Kidney (tissue), 14 donors: ENCODE measurements around the gene SLC28A1. TPM values are rescaled to one million over a fixed set of nuclear protein-coding genes. Genes with fewer than 3 reads are reported as not detected.

ENCODE experiments used
- DNase-seq, 5 donors: peaks; one replicate each; pipeline ENCODE4 v3.0.0-alpha.2; 2013 to 2020
- FAIRE-seq: peaks from 2 replicates; lab custom pipeline; 2012; peaks lifted over from hg19 to GRCh38; lab: Jason Lieb, UNC
- H3K27ac ChIP-seq, 2 donors: one replicate each; pipeline ENCODE4 v1.7.0; 2013; ENCODE audit warnings: low read depth in 2 of 2, low read length in 2 of 2, inconsistent platforms in 1 of 2
- H3K27me3 ChIP-seq: one replicate; pipeline ENCODE4 v1.7.1; 2013; ENCODE audit warnings: low read length, inconsistent platforms; ENCODE audit not compliant: control insufficient read depth, insufficient read depth
- H3K36me3 ChIP-seq, 3 donors: one replicate each; pipeline versions ENCODE4 v1.7.0 to v1.7.1; 2013; ENCODE audit warnings: low read length in 3 of 3, control low read depth in 1 of 3, inconsistent platforms in 1 of 3; ENCODE audit not compliant: insufficient read depth in 3 of 3, control insufficient read depth in 2 of 3
- H3K4me1 ChIP-seq, 3 donors: one replicate each; pipeline versions ENCODE4 v1.7.0 to v1.7.1; 2013; ENCODE audit warnings: low read length in 3 of 3, inconsistent platforms in 1 of 3, low read depth in 1 of 3; ENCODE audit not compliant: control insufficient read depth in 2 of 3, insufficient read depth in 2 of 3
- H3K4me3 ChIP-seq, 3 donors: one replicate each; pipeline versions ENCODE4 v1.7.0 to v1.8.1; 2013; ENCODE audit warnings: low read length in 3 of 3, control low read depth in 1 of 3, inconsistent platforms in 1 of 3
- H3K9ac ChIP-seq, 3 donors: one replicate each; pipeline versions ENCODE4 v1.7.0 to v1.7.1; 2013; ENCODE audit warnings: low read length in 3 of 3, control low read depth in 1 of 3, inconsistent platforms in 1 of 3
- H3K9me3 ChIP-seq, 3 donors: one replicate each; pipeline versions ENCODE4 v1.7.0 to v1.7.1; 2013; ENCODE audit warnings: low read length in 3 of 3, control low read depth in 1 of 3, inconsistent platforms in 1 of 3; ENCODE audit not compliant: control insufficient read depth in 2 of 3, insufficient read depth in 1 of 3
- CTCF ChIP-seq: IDR thresholded peaks from 3 replicates; pipeline ENCODE4 v1.5.1; 2012; ENCODE audit warnings: mild to moderate bottlenecking, moderate library complexity, borderline replicate concordance; ENCODE audit not compliant: insufficient read depth; ENCODE audit errors: extremely low read depth
- intact Hi-C: fragments of 100-400 bp; cut with DNase I; formaldehyde crosslinking; loops from one replicate; pipeline ENCODE4 v1.11.1; 2022
- polyA plus RNA-seq: library from polyadenylated mRNA; stranded (reverse); fragments of 350-450 nt; fragmentation: Illumina TruSeq; extraction: RNeasy Lipid Tissue Mini Kit (QIAGEN cat#74804); gene quantifications from one replicate; pipeline ENCODE4 v1.2.3, GENCODE V29; 2014; ENCODE audit warnings: low read depth, low replicate concordance; ENCODE audit not compliant: insufficient read depth
- total RNA-seq: library from RNA; stranded (reverse); fragmentation: NEBNext Ultra II Directional; extraction: Animal tissue kit (Norgen Biotek cat#: 25700); gene quantifications from one replicate; pipeline ENCODE4 v1.2.1, GENCODE V29; 2021
- donor health status: control.
- donor health status: control.
- donor health status: control.
- donor health status: control.
- donor health status: control.
- donor health status: DM: yes; HTN: yes; CAD: no.
- donor health status: Normal renal cell carcinoma (clear cell type).

SLC28A1 gene
- total and polyA plus RNA-seq, 2 donors from 2014 or later, result 12.8 to 51.2 TPM

- no peak overlapping the region for H3K27ac ChIP-seq
- H3K27me3 ChIP-seq, result no peaks in the 10 kb centered on the region
- DNase-seq, result no peak
- TF ChIP-seq CTCF, result no peak
- intact Hi-C loops, result no loop called here
- H3K4me3 ChIP-seq, result no peak overlapping the region
- no peak overlapping the region for H3K9ac ChIP-seq
- H3K4me1 ChIP-seq, result no peaks in the 10 kb centered on the region
- H3K9me3 ChIP-seq, result no peaks in the 10 kb centered on the region
- H3K36me3 ChIP-seq, result peaks cover 0 to 2% (median 0%) of the 10 kb centered on the region in 3 donors
- no peak for FAIRE-seq
Observed at GRCh38 chr15:84865074-84865569, 19.3 kb upstream of the SLC28A1 start.

- FAIRE-seq (no peak), DNase-seq (no peak)
- Histone ChIP-seq H3K36me3 (peaks cover 0 to 2% (median 0%) of the 10 kb centered on the region in 3 donors), H3K4me3 (no peak overlapping the region), H3K9ac (no peak overlapping the region), H3K9me3 (no peaks in the 10 kb centered on the region), H3K4me1 (no peaks in the 10 kb centered on the region), H3K27me3 (no peaks in the 10 kb centered on the region), H3K27ac (no peak overlapping the region)
- TF ChIP-seq CTCF, result no peak
- intact Hi-C loops, result no loop called here
Observed at GRCh38 chr15:84868037-84868880, 16.2 kb upstream of the SLC28A1 start.

GRCh38 chr15:84869510-84869909, 15.0 kb upstream of the SLC28A1 start:
- intact Hi-C loops, result no loop called here

More at GRCh38 chr15:84869510-84869909, 15.0 kb upstream of the SLC28A1 start:
- TF ChIP-seq CTCF, result no peak
- no peak for DNase-seq
- Histone ChIP-seq H3K9ac (no peak overlapping the region), H3K27ac (no peak overlapping the region), H3K27me3 (no peaks in the 10 kb centered on the region), H3K4me3 (no peak overlapping the region), H3K4me1 (no peaks in the 10 kb centered on the region), H3K36me3 (no peaks in the 10 kb centered on the region), H3K9me3 (no peaks in the 10 kb centered on the region)
- no peak for FAIRE-seq
